Stomach (tissue), 4 donors: Measurements from ENCODE around the gene GUK1.

Experiments used
- CTCF ChIP-seq, 7 experiments: fragments of 450-650 bp in 4 of 7; fragments of 200-600 bp in 3 of 7; sonication (generic) in 3 of 7; IDR thresholded peaks; one replicate each; pipeline ENCODE4 v1.5.1; 2016 to 2019; ENCODE audit warnings: antibody characterized with exemption in 7 of 7, control low read depth in 2 of 7, mild to moderate bottlenecking in 1 of 7
- POLR2A ChIP-seq, 4 donors: fragments of 450-650 bp; IDR thresholded peaks; one replicate each; pipeline ENCODE4 v1.6.1; 2016; ENCODE audit warnings: antibody characterized with exemption in 4 of 4, control low read depth in 2 of 4, mild to moderate bottlenecking in 1 of 4, moderate library complexity in 1 of 4

GRCh38 chr1:228092342-228093049 lies 47.6 kb upstream of the GUK1 start:
- no peak for TF ChIP-seq CTCF (IDR thresholded peaks at IDR 0.05)
- no peak for TF ChIP-seq POLR2A (IDR thresholded peaks at IDR 0.05)
